Measurements from ENCODE around the gene GDI2. TPM values are rescaled to one million over a fixed set of nuclear protein-coding genes. Genes with fewer than 3 reads are reported as not detected.
A peak's percentile ranks its signal among the peaks of the same experiment; 100 is the strongest.
"Not testable (repeated sequence)": the region's sequence is repeated elsewhere in the genome, so short reads cannot be mapped to it uniquely, and the experiment has no call there.

Gene GDI2
- total RNA-seq (100 to 1,000 TPM; 311 to 319 TPM), polyA plus RNA-seq (171 TPM)

- no peaks in the 10 kb centered on the region for H3K27me3 ChIP-seq (ENCODE audit: insufficient read depth, low read length, poor library complexity, severe bottlenecking)
- H3K27ac Mint-ChIP-seq = peak within 1 kb of the TSS; percentile 93 to 99 (median 97)
Observed at GRCh38 chr10:5813341-5814109, at the start of gene GDI2. Gene GDI2, minus strand, starts transcription at chr10:5813434. Its CDS starts 176 bp downstream, at chr10:5813258.

DNA sequence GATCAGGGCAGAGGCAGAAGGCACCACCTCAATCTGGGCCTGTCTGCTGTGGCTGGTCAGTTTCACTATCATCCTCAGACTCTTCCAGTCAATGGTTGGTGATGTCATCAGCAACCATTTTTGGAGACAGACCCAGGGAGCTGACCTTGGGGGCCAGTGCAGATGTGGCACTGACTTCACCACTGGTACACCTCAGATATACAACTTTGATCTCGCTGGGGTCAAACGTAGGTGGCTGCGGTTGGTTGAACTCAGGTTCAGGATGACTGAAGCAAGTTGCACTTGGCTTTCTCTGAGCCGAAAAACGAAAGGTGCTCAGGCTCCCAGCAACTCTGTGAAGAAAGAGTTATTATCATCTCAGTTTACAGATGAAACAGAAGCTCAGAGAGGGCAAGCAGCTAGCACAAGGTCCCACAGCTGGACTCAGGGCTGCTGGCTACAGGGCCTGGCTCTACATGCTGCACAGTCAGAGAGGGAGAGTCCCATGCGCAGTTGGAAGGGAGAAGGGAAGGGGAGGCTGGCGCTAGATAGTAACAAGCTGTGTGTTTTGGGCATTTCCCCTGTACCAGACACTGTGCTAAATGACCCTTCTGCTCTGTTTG is 49.2 kb upstream of the GDI2 start:
- H3K27ac ChIP-seq (ENCODE audit: low read depth, low read length) = no peak overlapping the region
- no peak for DNase-seq

More at GRCh38 chr10:5813341-5814109, at the start of gene GDI2:
- Histone ChIP-seq H3K4me1 (ENCODE audit: insufficient read depth, low read length) (peaks cover 51% of the 10 kb centered on the region), H3K27ac (ENCODE audit: low read depth, low read length) (peak within 1 kb of the TSS; percentile 96), H3K9me3 (ENCODE audit: low read length) (no peaks in the 10 kb centered on the region), H3K36me3 (ENCODE audit: insufficient read depth, low read length) (no peaks in the 10 kb centered on the region), H3K4me3 (ENCODE audit: low read length) (peak within 1 kb of the TSS; percentile 90)
- DNase-seq = peak; percentile 94 to 98 (median 96)
- POLR2A ChIA-PET = interaction anchor here (0.6 to 1.9 kb wide), 5 partner anchors 18 to 162 kb away, joined by 3 to 16 read pairs (median 4); partner anchors contain the start of genes ANKRD16 and FBH1
- H3K27me3 Mint-ChIP-seq = no peaks in the 10 kb centered on the region
- no peaks in the 10 kb centered on the region for H3K9me3 Mint-ChIP-seq
- peaks cover 0 to 16% (median 2%) of the 10 kb centered on the region in 3 donors for H3K36me3 Mint-ChIP-seq
- peaks cover 56 to 62% (median 60%) of the 10 kb centered on the region in 3 donors for H3K4me1 Mint-ChIP-seq
- CTCF ChIA-PET = interaction anchor here (1.1 to 1.8 kb wide), 2 partner anchors 9 to 60 kb away, joined by 3 to 7 read pairs; no protein-coding TSS in a partner anchor
- H3K4me3 Mint-ChIP-seq = peak within 1 kb of the TSS; percentile 86 to 99 (median 90)

GRCh38 chr10:5860066-5860465 is 46.8 kb upstream of the GDI2 start:
- Mint-ChIP-seq H3K27ac (no peak overlapping the region), H3K9me3 (no peaks in the 10 kb centered on the region), H3K4me1 (no peaks in the 10 kb centered on the region), H3K4me3 (no peak overlapping the region), H3K36me3 (peaks cover 0 to 2% (median 2%) of the 10 kb centered on the region in 3 donors), H3K27me3 (peaks cover 0 to 4% of the 10 kb centered on the region in 2 donors)
- Histone ChIP-seq H3K4me1 (ENCODE audit: insufficient read depth, low read length) (no peaks in the 10 kb centered on the region), H3K27me3 (ENCODE audit: insufficient read depth, low read length, poor library complexity, severe bottlenecking) (no peaks in the 10 kb centered on the region), H3K27ac (ENCODE audit: low read depth, low read length) (no peak overlapping the region), H3K36me3 (ENCODE audit: insufficient read depth, low read length) (no peaks in the 10 kb centered on the region), H3K9me3 (ENCODE audit: low read length) (no peaks in the 10 kb centered on the region), H3K4me3 (ENCODE audit: low read length) (no peak overlapping the region)
- POLR2A ChIA-PET = no interaction called here
- no peak for DNase-seq
- CTCF ChIA-PET = interaction anchor here (1.3 kb wide), 1 partner anchor 9 kb away, joined by 3 read pairs; no protein-coding TSS in a partner anchor

More for the DNA sequence above, 49.2 kb upstream of the GDI2 start:
- ChIA-PET CTCF (interaction anchor here (0.9 kb wide), 1 partner anchor 10 kb away, joined by 5 read pairs; no protein-coding TSS in a partner anchor), POLR2A (no interaction called here)
- Mint-ChIP-seq H3K4me3 (no peak overlapping the region), H3K27ac (no peak overlapping the region), H3K4me1 (no peaks in the 10 kb centered on the region), H3K27me3 (no peaks in the 10 kb centered on the region), H3K9me3 (no peaks in the 10 kb centered on the region), H3K36me3 (peaks cover 0 to 2% (median 2%) of the 10 kb centered on the region in 3 donors)
- Histone ChIP-seq H3K4me3 (ENCODE audit: low read length) (no peak overlapping the region), H3K4me1 (ENCODE audit: insufficient read depth, low read length) (no peaks in the 10 kb centered on the region), H3K36me3 (ENCODE audit: insufficient read depth, low read length) (no peaks in the 10 kb centered on the region), H3K27me3 (ENCODE audit: insufficient read depth, low read length, poor library complexity, severe bottlenecking) (no peaks in the 10 kb centered on the region), H3K9me3 (ENCODE audit: low read length) (no peaks in the 10 kb centered on the region)

DNA sequence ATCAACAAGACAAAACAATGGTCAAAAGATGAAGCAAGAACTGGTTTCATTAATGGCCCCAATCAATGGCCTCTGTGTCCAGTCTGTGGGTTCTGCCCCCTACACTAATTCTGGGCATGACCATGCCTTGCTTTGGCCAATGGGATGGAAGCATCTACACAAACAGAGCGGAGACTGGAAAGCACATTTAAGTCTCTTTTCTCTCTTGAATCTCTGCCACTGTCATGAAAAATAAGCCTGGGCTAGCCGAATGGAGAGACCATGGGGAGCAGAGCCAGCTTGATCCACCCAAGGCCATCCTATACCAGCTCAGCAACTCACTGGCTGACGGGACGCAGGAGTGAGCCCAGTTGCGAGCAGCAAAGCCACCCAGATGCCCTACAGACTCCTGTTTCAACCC is 45.6 kb upstream of the GDI2 start:
- DNase-seq = no peak
- POLR2A ChIA-PET = no interaction called here
- no peak overlapping the region for H3K4me3 ChIP-seq (ENCODE audit: low read length)
- Mint-ChIP-seq H3K36me3 (peaks cover 0 to 2% (median 0%) of the 10 kb centered on the region in 3 donors), H3K27ac (no peak overlapping the region), H3K27me3 (peaks cover 0 to 7% of the 10 kb centered on the region in 2 donors), H3K9me3 (no peaks in the 10 kb centered on the region), H3K4me3 (no peak overlapping the region), H3K4me1 (no peaks in the 10 kb centered on the region)
- CTCF ChIA-PET = interaction anchor here (1.5 kb wide), 1 partner anchor 14 kb away, joined by 4 read pairs; no protein-coding TSS in a partner anchor
- H3K36me3 ChIP-seq (ENCODE audit: insufficient read depth, low read length) = no peaks in the 10 kb centered on the region
- no peaks in the 10 kb centered on the region for H3K4me1 ChIP-seq (ENCODE audit: insufficient read depth, low read length)
- no peaks in the 10 kb centered on the region for H3K9me3 ChIP-seq (ENCODE audit: low read length)
- H3K27ac ChIP-seq (ENCODE audit: low read depth, low read length) = no peak overlapping the region
- H3K27me3 ChIP-seq (ENCODE audit: insufficient read depth, low read length, poor library complexity, severe bottlenecking) = no peaks in the 10 kb centered on the region

DNA sequence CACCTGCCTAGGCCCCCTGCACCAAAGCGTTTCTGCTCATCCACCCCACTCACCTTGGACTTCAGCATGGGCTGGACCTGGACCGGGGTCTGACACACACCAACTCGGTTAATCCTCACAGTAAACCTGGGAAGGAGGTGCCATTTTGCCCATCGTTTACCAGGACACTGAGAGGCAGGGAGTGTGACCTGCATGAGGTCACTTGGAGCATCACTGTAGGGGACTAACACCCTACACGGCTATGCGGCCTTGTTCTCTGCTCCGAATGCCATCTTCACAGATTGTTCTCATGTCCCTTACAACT is 43.4 kb upstream of the GDI2 start:
- POLR2A ChIA-PET = no interaction called here
- H3K4me3 Mint-ChIP-seq = no peak overlapping the region
- DNase-seq = no peak
- CTCF ChIA-PET = no interaction called here
- peaks cover 0 to 12% of the 10 kb centered on the region in 2 donors for H3K27me3 Mint-ChIP-seq
- H3K9me3 ChIP-seq (ENCODE audit: low read length) = no peaks in the 10 kb centered on the region
- no peaks in the 10 kb centered on the region for H3K4me1 ChIP-seq (ENCODE audit: insufficient read depth, low read length)
- H3K27me3 ChIP-seq (ENCODE audit: insufficient read depth, low read length, poor library complexity, severe bottlenecking) = no peaks in the 10 kb centered on the region
- no peak overlapping the region for H3K27ac Mint-ChIP-seq
- no peaks in the 10 kb centered on the region for H3K4me1 Mint-ChIP-seq
- H3K9me3 Mint-ChIP-seq = no peaks in the 10 kb centered on the region
- H3K36me3 Mint-ChIP-seq = peaks cover 0 to 2% (median 0%) of the 10 kb centered on the region in 3 donors
- no peak overlapping the region for H3K4me3 ChIP-seq (ENCODE audit: low read length)
- H3K36me3 ChIP-seq (ENCODE audit: insufficient read depth, low read length) = no peaks in the 10 kb centered on the region
- no peak overlapping the region for H3K27ac ChIP-seq (ENCODE audit: low read depth, low read length)

DNA sequence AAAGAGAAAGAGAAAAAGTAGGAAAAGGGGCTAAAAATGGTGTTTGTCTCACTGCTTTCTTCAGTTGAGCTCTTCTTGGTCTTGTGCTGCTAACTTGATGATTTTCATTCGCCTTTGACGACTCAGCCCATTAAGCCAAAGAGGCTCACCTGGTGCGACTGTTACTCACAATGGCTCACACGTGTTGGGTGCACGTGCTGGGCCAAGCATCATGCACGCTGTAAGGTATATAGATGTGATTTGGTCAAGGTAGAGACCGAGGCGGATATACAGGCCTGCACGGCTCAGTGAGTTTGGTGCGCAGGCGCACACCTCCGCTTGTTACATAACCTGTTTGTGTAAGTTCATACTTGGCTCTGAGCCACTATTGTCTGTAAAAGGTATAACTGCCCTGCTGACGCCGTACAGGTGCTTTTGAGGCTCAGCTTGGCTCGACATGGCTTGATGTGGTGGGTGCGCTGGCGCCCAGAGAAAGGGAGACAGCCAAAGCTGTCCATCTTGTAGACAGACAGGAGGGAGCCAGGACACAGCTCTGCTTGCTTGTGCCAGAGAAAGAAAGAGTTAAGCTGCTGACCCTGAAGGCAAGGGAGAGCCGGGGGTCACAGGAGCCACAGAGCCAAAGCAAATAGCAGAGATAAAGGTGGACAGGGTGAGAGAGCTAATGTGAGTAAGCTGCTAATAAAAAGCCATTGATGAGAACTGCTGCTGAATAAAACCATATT is 42.9 kb upstream of the GDI2 start:
- Histone ChIP-seq H3K9me3 (ENCODE audit: low read length) (no peaks in the 10 kb centered on the region), H3K27me3 (ENCODE audit: insufficient read depth, low read length, poor library complexity, severe bottlenecking) (no peaks in the 10 kb centered on the region), H3K27ac (ENCODE audit: low read depth, low read length) (no peak overlapping the region), H3K36me3 (ENCODE audit: insufficient read depth, low read length) (no peaks in the 10 kb centered on the region), H3K4me3 (ENCODE audit: low read length) (no peak overlapping the region), H3K4me1 (ENCODE audit: insufficient read depth, low read length) (no peaks in the 10 kb centered on the region)
- Mint-ChIP-seq H3K4me3 (no peak overlapping the region), H3K9me3 (no peaks in the 10 kb centered on the region), H3K27me3 (peaks cover 0 to 12% of the 10 kb centered on the region in 2 donors), H3K27ac (peak overlapping the region in 1 of 8 donors; percentile 64), H3K4me1 (no peaks in the 10 kb centered on the region), H3K36me3 (no peaks in the 10 kb centered on the region)
- CTCF ChIA-PET = no interaction called here
- POLR2A ChIA-PET = no interaction called here
- DNase-seq = no peak

DNA sequence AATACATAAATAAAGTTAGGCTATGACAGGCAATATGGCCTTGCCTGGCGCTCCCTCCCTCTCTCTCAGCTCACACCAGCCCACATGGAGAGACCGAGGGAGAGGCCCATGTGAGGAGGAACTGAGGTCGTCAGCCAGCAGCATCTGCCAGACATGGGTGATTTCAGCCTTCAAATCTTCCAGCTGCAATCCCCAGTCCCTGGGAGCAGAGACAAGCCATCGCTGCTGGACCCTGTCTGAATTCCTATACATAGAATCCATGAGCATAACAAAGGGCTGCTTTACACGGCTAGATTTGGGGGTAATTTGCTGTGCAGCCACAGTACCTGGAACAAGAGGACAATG is 40.9 kb upstream of the GDI2 start:
- no peaks in the 10 kb centered on the region for H3K9me3 Mint-ChIP-seq
- H3K4me3 Mint-ChIP-seq = no peak overlapping the region
- Histone ChIP-seq H3K9me3 (ENCODE audit: low read length) (no peaks in the 10 kb centered on the region), H3K27ac (ENCODE audit: low read depth, low read length) (no peak overlapping the region), H3K4me1 (ENCODE audit: insufficient read depth, low read length) (no peaks in the 10 kb centered on the region), H3K27me3 (ENCODE audit: insufficient read depth, low read length, poor library complexity, severe bottlenecking) (no peaks in the 10 kb centered on the region), H3K36me3 (ENCODE audit: insufficient read depth, low read length) (no peaks in the 10 kb centered on the region), H3K4me3 (ENCODE audit: low read length) (no peak overlapping the region)
- ChIA-PET CTCF (no interaction called here), POLR2A (no interaction called here)
- H3K27me3 Mint-ChIP-seq = peaks cover 0 to 12% of the 10 kb centered on the region in 2 donors
- no peaks in the 10 kb centered on the region for H3K36me3 Mint-ChIP-seq
- DNase-seq = no peak
- H3K27ac Mint-ChIP-seq = no peak overlapping the region
- no peaks in the 10 kb centered on the region for H3K4me1 Mint-ChIP-seq

DNA sequence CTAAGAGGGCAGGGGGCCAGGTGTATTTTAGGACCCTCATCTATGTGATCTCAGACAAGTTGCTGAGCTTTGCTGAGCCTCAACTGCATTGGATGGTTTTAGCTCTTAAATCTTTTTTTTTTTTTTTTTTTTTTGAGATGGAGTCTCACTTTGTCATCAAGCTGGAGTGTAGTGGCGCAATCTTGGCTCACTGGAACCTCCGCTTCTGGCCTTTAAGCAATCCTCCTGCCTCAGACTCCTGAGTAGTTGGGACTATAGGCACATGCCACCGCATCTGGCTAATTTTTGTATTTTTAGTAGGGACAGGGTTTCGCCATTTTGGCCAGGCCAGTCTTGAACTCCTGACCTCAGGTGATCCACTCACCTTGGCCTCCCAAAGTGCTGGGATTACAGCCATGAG is 33.4 kb upstream of the GDI2 start:
- H3K4me3 ChIP-seq (ENCODE audit: low read length); CTCF ChIA-PET; H3K36me3 Mint-ChIP-seq; H3K27ac ChIP-seq (ENCODE audit: low read depth, low read length); H3K36me3 ChIP-seq (ENCODE audit: insufficient read depth, low read length); H3K27ac Mint-ChIP-seq; H3K27me3 Mint-ChIP-seq; H3K4me1 ChIP-seq (ENCODE audit: insufficient read depth, low read length); H3K27me3 ChIP-seq (ENCODE audit: insufficient read depth, low read length, poor library complexity, severe bottlenecking); DNase-seq; POLR2A ChIA-PET; H3K4me3 Mint-ChIP-seq; H3K9me3 Mint-ChIP-seq; H3K9me3 ChIP-seq (ENCODE audit: low read length): not testable (repeated sequence)
- peaks cover 4 to 18% (median 13%) of the 10 kb centered on the region in 3 donors for H3K4me1 Mint-ChIP-seq
